GM10248 (cell line): Measurements from ENCODE around the gene NEMP2.

Experiments
- CTCF ChIA-PET: fragments of 300-600 bp; sonication (Branson Sonifier 250); formaldehyde crosslinking; extraction: SDS; loops from one replicate; lab custom pipeline; 2021; ENCODE audit warnings: antibody characterized with exemption; lab: Yijun Ruan, JAX
- POLR2A ChIA-PET: fragments of 350-650 bp; sonication (Branson Sonifier 250); formaldehyde crosslinking; extraction: SDS; loops from one replicate; lab custom pipeline; 2020; ENCODE audit warnings: antibody characterized with exemption; lab: Yijun Ruan, JAX
- DNase-seq: peaks from one replicate; pipeline ENCODE4 v3.0.0; 2012; ENCODE audit errors: extremely low spot score
- CTCF ChIP-seq: IDR thresholded peaks from 2 replicates; pipeline ENCODE4 v1.5.1; 2012; ENCODE audit warnings: mild to moderate bottlenecking, low read depth; ENCODE audit errors: extremely low read depth, missing control alignments, control extremely low read depth

Gene NEMP2

DNA sequence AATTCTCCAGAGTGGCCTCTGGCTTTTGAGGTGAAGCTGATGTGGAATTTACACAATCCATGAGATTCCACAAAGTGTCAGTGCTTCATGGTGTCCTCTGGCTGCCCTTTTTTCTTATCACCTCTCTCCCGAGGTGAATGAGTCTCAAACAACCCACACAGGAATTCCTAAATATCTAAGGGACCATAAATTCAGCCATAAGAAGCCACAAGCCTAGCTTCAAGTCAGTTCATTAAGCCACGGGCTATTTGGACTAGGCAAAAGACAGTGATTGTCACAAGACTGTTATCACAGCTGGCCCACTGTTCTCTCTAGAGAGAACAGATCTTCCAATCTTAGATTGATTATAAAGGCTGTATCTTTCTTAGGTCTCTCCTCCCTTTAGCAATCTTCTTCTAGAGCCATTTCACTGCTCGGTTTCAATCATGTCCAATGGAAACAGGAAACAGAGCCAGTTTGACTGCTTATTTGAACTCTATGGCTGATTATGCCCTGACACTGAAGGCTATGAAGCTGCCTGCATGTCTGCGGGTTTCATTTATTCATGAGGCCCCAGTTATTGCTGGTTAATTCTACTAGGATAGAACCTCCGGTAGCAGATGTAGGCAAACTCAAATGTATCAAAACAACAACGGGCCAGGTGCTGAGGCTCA lies 4.1 kb downstream of the NEMP2 start:
- TF ChIP-seq CTCF, result no peak
- ChIA-PET CTCF (interaction anchor here (1.0 to 1.6 kb wide), 4 partner anchors 8 to 22 kb away, joined by 3 to 6 read pairs (median 5); no protein-coding TSS in a partner anchor), POLR2A (no interaction called here)
- DNase-seq, result no peak

DNA sequence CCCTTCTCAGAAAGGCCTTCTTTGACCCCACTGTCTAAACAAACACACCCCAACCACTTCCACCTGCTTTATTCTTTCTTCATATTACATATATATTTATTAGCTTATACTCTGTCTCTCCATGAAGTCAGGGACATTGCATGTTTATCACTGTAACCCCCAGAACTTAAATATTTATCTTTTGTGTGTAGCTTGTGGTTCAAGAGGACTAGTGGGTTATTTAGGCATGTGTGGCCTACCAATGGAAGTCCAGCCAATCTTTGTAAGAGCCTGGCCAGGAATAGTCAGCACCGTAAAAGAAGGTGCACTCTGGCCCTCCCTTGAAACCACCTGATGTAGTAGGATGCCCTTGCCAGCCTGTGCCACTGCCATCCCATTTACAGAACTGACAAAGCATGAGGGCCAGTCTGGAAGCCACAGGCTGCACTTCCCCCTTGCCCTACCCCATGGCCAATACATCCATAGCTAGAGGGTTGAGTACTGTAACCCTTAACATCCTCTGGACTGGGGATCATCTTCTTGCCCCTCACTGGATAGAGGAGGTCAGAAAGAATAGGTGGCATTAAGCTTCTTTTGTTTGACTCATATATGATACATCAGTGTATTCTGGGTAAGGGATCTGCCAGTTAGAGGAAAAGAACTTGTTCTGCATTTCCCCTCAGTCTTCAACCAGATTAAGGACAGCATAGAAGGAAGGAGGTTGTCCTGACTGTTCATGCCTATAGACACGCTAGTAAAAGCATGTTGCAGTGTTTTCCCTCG lies 4.9 kb downstream of the NEMP2 start:
- CTCF ChIA-PET, result interaction anchor here (0.8 to 1.6 kb wide), 7 partner anchors 9 to 148 kb away, joined by 3 to 6 read pairs (median 3); no protein-coding TSS in a partner anchor
- POLR2A ChIA-PET, result no interaction called here
- no peak for TF ChIP-seq CTCF
- no peak for DNase-seq

DNA sequence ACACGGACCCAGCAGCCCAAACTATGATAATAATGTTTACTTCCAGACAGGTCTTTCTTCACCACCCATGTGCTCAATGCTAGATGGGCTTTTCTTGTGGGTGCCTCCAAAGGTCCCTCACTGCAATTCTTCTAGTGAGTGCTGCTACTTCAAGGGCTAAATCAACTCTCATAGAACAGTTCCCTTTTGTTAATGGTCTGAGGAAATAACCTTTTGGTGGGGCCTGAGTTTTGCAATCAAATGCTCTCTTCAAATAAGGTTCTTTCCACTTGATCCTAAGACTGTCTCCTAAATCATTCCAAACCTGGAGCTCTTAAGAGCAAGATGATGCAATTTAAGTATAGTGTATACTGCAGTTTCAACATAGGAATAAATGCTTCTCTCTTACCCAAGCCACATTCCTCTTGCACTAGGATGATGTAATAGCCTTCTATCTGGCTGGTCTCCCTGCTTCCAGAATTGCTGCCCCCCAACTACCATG lies 6.0 kb downstream of the NEMP2 start:
- POLR2A ChIA-PET, result no interaction called here
- TF ChIP-seq CTCF, result no peak
- no peak for DNase-seq
- CTCF ChIA-PET, result interaction anchor here (1.2 to 1.6 kb wide), 3 partner anchors 10 to 147 kb away, joined by 3 to 4 read pairs (median 3); no protein-coding TSS in a partner anchor

DNA sequence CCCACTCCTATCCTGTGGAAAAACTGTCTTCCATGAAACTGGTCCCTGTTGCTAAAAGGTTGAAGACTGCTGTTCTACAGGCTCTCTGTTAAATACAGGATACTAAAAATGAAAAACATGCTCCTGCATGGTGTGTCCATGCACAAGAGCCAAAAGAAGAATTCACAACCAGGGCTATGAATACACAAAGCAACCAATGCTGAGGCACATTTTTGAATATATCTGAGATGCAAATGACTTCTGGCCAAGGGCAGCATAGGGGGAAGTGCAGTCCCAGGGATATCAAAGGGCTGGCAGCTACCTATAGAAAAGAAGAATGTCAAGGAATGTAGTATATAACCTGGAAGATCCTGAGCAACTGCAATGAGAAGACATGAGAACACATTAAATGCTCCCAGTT lies 6.6 kb downstream of the NEMP2 start:
- no peak for DNase-seq
- ChIA-PET CTCF (no interaction called here), POLR2A (no interaction called here)
- TF ChIP-seq CTCF, result no peak

DNA sequence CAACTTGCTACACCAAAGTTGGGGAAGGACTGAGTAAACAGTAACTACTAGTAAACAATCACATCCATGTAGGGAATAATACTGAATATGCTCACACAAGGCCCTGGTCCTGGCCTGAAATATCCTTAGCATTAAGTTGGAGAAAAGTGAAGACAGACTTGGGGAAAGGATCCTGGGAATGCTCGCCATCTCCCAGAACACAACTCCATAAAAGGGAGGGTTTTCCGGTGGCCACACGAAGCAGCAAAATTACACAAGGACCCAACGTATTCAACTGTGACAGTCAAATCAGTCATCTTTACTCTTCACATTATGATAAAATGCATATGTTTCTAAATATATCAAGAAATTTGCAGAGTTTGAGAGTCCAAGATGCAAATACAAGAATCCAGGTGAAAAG lies 7.3 kb downstream of the NEMP2 start:
- CTCF ChIA-PET, result no interaction called here
- DNase-seq, result no peak
- POLR2A ChIA-PET, result no interaction called here
- no peak for TF ChIP-seq CTCF

- POLR2A ChIA-PET, result no interaction called here
- no peak for DNase-seq
- CTCF ChIA-PET, result interaction anchor here (1.3 to 1.4 kb wide), 2 partner anchors 9 to 154 kb away, joined by 4 read pairs; no protein-coding TSS in a partner anchor
- no peak for TF ChIP-seq CTCF
Measured at GRCh38 chr2:190526105-190526750, 8.3 kb downstream of the NEMP2 start.
